ENCODE measurements around the gene FAHD2B.
"Not testable (repeated sequence)": the region's sequence is repeated elsewhere in the genome, so short reads cannot be mapped to it uniquely, and the experiment has no call there.

The FAHD2B gene

GRCh38 chr2:97068074-97068473, 26.6 kb downstream of the FAHD2B start:
- H3K9me3 Mint-ChIP-seq, result peaks cover 5% of the 10 kb centered on the region
- no peak overlapping the region for H3K27ac Mint-ChIP-seq
- H3K4me1 Mint-ChIP-seq, result no peaks in the 10 kb centered on the region
- H3K36me3 Mint-ChIP-seq (ENCODE audit: low read depth), result no peaks in the 10 kb centered on the region
- H3K4me3 Mint-ChIP-seq, result no peak overlapping the region
- no peak for TF ChIP-seq CTCF (IDR thresholded peaks at IDR 0.05; ENCODE audit: unreplicated experiment in 3 of 3)
- peaks cover 9% of the 10 kb centered on the region for H3K27me3 Mint-ChIP-seq (ENCODE audit: low read depth)

GRCh38 chr2:97067279-97068004, 27.2 kb downstream of the FAHD2B start:
- no peak overlapping the region for H3K27ac Mint-ChIP-seq
- peaks cover 13% of the 10 kb centered on the region for H3K27me3 Mint-ChIP-seq (ENCODE audit: low read depth)
- peaks cover 5% of the 10 kb centered on the region for H3K9me3 Mint-ChIP-seq
- no peak overlapping the region for H3K4me3 Mint-ChIP-seq
- H3K36me3 Mint-ChIP-seq (ENCODE audit: low read depth), result no peaks in the 10 kb centered on the region
- H3K4me1 Mint-ChIP-seq, result no peaks in the 10 kb centered on the region
- no peak for TF ChIP-seq CTCF (IDR thresholded peaks at IDR 0.05; ENCODE audit: unreplicated experiment in 3 of 3)

- H3K27ac Mint-ChIP-seq; H3K4me3 Mint-ChIP-seq; H3K9me3 Mint-ChIP-seq; H3K36me3 Mint-ChIP-seq (ENCODE audit: low read depth); H3K4me1 Mint-ChIP-seq: not testable (repeated sequence)
- peaks cover 13% of the 10 kb centered on the region for H3K27me3 Mint-ChIP-seq (ENCODE audit: low read depth)
Measured at GRCh38 chr2:97066030-97066429, 28.7 kb downstream of the FAHD2B start.

- not testable (repeated sequence) for H3K4me1 Mint-ChIP-seq; H3K9me3 Mint-ChIP-seq; H3K4me3 Mint-ChIP-seq; H3K36me3 Mint-ChIP-seq (ENCODE audit: low read depth); H3K27ac Mint-ChIP-seq
- peaks cover 18% of the 10 kb centered on the region for H3K27me3 Mint-ChIP-seq (ENCODE audit: low read depth)
Measured at GRCh38 chr2:97062020-97062419, 32.7 kb downstream of the FAHD2B start.

GRCh38 chr2:97059782-97060181, 34.9 kb downstream of the FAHD2B start:
- H3K36me3 Mint-ChIP-seq (ENCODE audit: low read depth); H3K4me3 Mint-ChIP-seq; H3K4me1 Mint-ChIP-seq; H3K27ac Mint-ChIP-seq; H3K9me3 Mint-ChIP-seq: not testable (repeated sequence)
- peaks cover 11% of the 10 kb centered on the region for H3K27me3 Mint-ChIP-seq (ENCODE audit: low read depth)

GRCh38 chr2:97056150-97056549, 38.5 kb downstream of the FAHD2B start:
- H3K4me3 Mint-ChIP-seq; H3K27ac Mint-ChIP-seq; H3K27me3 Mint-ChIP-seq (ENCODE audit: low read depth); H3K4me1 Mint-ChIP-seq; H3K36me3 Mint-ChIP-seq (ENCODE audit: low read depth); H3K9me3 Mint-ChIP-seq: not testable (repeated sequence)

- not testable (repeated sequence) for H3K36me3 Mint-ChIP-seq (ENCODE audit: low read depth); H3K4me1 Mint-ChIP-seq; H3K9me3 Mint-ChIP-seq; H3K27ac Mint-ChIP-seq; H3K27me3 Mint-ChIP-seq (ENCODE audit: low read depth); H3K4me3 Mint-ChIP-seq
Measured at GRCh38 chr2:97050032-97050431, 44.6 kb downstream of the FAHD2B start.

GRCh38 chr2:97048448-97048847, 46.2 kb downstream of the FAHD2B start:
- not testable (repeated sequence) for H3K4me1 Mint-ChIP-seq; H3K9me3 Mint-ChIP-seq; H3K27me3 Mint-ChIP-seq (ENCODE audit: low read depth); H3K27ac Mint-ChIP-seq; H3K4me3 Mint-ChIP-seq; H3K36me3 Mint-ChIP-seq (ENCODE audit: low read depth)

- not testable (repeated sequence) for H3K4me3 Mint-ChIP-seq; H3K36me3 Mint-ChIP-seq (ENCODE audit: low read depth); H3K9me3 Mint-ChIP-seq; H3K27ac Mint-ChIP-seq; H3K4me1 Mint-ChIP-seq
- H3K27me3 Mint-ChIP-seq (ENCODE audit: low read depth), result peaks cover 12% of the 10 kb centered on the region
Measured at GRCh38 chr2:97046676-97047075, 48.0 kb downstream of the FAHD2B start.

- not testable (repeated sequence) for H3K36me3 Mint-ChIP-seq (ENCODE audit: low read depth); H3K9me3 Mint-ChIP-seq; H3K4me3 Mint-ChIP-seq; H3K27ac Mint-ChIP-seq; H3K4me1 Mint-ChIP-seq
- peaks cover 12% of the 10 kb centered on the region for H3K27me3 Mint-ChIP-seq (ENCODE audit: low read depth)
Measured at GRCh38 chr2:97045895-97046499, 48.7 kb downstream of the FAHD2B start.

Measured in nephron (organoid).